HG03064 (cell line): ENCODE results near the gene CTAGE15.

ENCODE experiments used
- ATAC-seq: cut with Tn5 transposase; IDR thresholded peaks from one replicate; pipeline ENCODE4 v1.9.1; 2021; ENCODE audit warnings: low read depth; ENCODE audit not compliant: unreplicated experiment

CTAGE15 gene

DNA sequence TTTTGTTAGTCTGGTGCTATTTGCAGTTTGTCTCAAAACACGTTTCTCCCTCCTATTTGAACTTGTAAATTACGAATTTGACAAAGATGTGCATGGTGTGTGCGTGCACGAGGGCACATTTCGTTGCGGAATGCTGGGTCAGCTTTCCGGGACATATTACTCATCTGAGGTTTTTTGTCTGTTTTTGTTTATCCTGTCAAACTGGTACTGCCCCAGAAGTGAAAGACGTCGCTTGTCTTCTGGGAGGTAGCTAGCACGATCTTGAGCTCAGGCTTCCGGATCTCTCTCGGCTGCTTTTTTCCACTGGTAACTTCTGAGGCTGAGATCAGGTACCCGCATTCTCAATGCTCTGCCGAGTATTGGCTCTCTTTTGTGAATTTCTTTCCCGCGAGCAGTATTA lies 49.6 kb downstream of the CTAGE15 start:
- peak; percentile 36 for ATAC-seq

DNA sequence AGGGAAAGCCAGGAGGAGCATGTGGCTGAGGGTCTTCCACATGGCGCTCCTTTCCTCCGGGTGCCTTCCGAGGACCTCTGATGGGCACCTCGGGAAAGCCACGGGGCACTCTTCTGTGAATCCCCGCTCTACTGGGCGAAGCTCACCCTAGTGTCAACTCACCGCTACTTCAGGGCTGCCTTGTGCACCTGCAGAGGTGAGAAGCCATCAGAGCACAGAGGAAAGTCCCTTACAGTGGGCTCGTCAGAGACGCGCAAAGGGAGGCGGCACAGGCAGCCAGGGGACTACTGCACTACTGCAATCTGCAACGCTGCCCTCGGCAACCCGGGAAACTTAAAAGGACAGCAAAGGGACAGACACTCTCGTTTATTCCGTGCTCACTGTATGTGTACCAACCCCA lies 50.5 kb downstream of the CTAGE15 start:
- peak; percentile 20 for ATAC-seq
